Astrocyte (in vitro differentiated cells and primary cell): ENCODE results near the gene IPCEF1.

ENCODE experiments used
- CTCF ChIP-seq: IDR thresholded peaks from 2 replicates; pipeline ENCODE4 v1.5.1; 2011; ENCODE audit warnings: low read depth, mild to moderate bottlenecking, inconsistent platforms, low read length, moderate library complexity; ENCODE audit not compliant: insufficient read depth
- EZH2 ChIP-seq: IDR thresholded peaks from 2 replicates; pipeline ENCODE4 v1.6.1; 2012; ENCODE audit warnings: mild to moderate bottlenecking, low read length, inconsistent platforms; ENCODE audit not compliant: insufficient read depth

DNA sequence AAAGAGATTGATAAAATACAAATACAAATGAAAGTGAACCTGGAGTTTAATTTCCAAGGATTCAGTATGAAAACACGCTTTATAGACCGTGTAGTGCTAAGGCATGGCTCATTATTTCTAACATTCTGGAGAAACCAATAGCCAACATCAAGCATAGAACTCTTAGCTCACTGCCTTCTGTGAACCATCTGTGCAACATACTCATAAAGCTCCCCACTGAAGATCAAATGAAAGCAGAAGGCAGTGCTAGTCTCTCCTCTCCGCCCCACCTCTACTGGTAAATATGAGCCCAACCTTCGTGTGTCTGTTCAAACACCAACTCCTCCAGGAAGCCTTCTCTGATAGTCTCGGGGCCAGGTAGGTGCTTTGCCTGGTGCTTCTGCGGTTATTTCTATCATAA lies 153.6 kb downstream of the IPCEF1 start:
- TF ChIP-seq CTCF (no peak), EZH2 (no peak)
